ENCODE data around the gene FADD. TPM values are rescaled to one million over a fixed set of nuclear protein-coding genes. Genes with fewer than 3 reads are reported as not detected.

FADD gene
- polyA plus RNA-seq, 3 donors = 5.4 to 9.5 (median 7.7) TPM

- Mint-ChIP-seq H3K9me3 (no peaks in the 10 kb centered on the region), H3K36me3 (no peaks in the 10 kb centered on the region), H3K4me3 (no peak overlapping the region), H3K4me1 (peaks cover 20% of the 10 kb centered on the region), H3K27ac (peak overlapping the region in 1 of 7 donors; percentile 16), H3K27me3 (ENCODE audit: low read depth in 3 of 3) (peaks cover 26 to 34% (median 33%) of the 10 kb centered on the region in 3 donors)
- Histone ChIP-seq H4K20me1 (ENCODE audit: insufficient read depth, low read length) (no peaks in the 10 kb centered on the region), H3K4me1 (ENCODE audit: control insufficient read depth in 1 of 2, insufficient read depth in 2 of 2, low read length in 2 of 2) (peaks cover 4 to 9% of the 10 kb centered on the region in 2 donors), H3K36me3 (replicated peaks in 1 of 2; ENCODE audit: control insufficient read depth in 1 of 2, insufficient read depth in 2 of 2, low read length in 2 of 2) (no peaks in the 10 kb centered on the region), H2AFZ (ENCODE audit: insufficient read depth, low read depth, low read length, poor library complexity, severe bottlenecking) (no peak overlapping the region), H3K27ac (ENCODE audit: low read depth in 1 of 2, low read length in 2 of 2) (no peak overlapping the region), H3K9ac (ENCODE audit: insufficient read depth, low read length, poor library complexity, severe bottlenecking) (no peak overlapping the region), H3K4me2 (replicated peaks; ENCODE audit: extremely low read depth, low read length, poor library complexity, severe bottlenecking) (no peak overlapping the region), H3K27me3 (ENCODE audit: control insufficient read depth in 2 of 2, insufficient read depth in 2 of 2, low read length in 2 of 2) (no peaks in the 10 kb centered on the region), H3K9me3 (replicated peaks in 1 of 2; ENCODE audit: control insufficient read depth in 1 of 2, insufficient read depth in 1 of 2, low read length in 2 of 2) (no peaks in the 10 kb centered on the region), H3K4me3 (replicated peaks in 1 of 3; ENCODE audit: low read depth in 2 of 3, low read length in 3 of 3) (no peak overlapping the region), H3K79me2 (ENCODE audit: insufficient read depth, low read length) (no peaks in the 10 kb centered on the region)
- no CpG with 5 or more reads among the region's 1 CpG for WGBS (ENCODE audit: insufficient coverage)
- TF ChIP-seq CTCF (IDR thresholded peaks at IDR 0.05) = no peak
- intact Hi-C loops (cut with micrococcal nuclease) = no loop called here
- no peak for DNase-seq
Observed at GRCh38 chr11:70220920-70221319, 17.8 kb downstream of the FADD start.

GRCh38 chr11:70225681-70226177 lies 22.6 kb downstream of the FADD start:
- Mint-ChIP-seq H3K4me3 (no peak overlapping the region), H3K27me3 (ENCODE audit: low read depth in 3 of 3) (peaks cover 18 to 39% (median 26%) of the 10 kb centered on the region in 3 donors), H3K36me3 (no peaks in the 10 kb centered on the region), H3K4me1 (peaks cover 9% of the 10 kb centered on the region), H3K9me3 (peaks cover 0 to 3% (median 0%) of the 10 kb centered on the region in 7 donors), H3K27ac (no peak overlapping the region)
- Histone ChIP-seq H3K79me2 (ENCODE audit: insufficient read depth, low read length) (no peaks in the 10 kb centered on the region), H3K27ac (ENCODE audit: low read depth in 1 of 2, low read length in 2 of 2) (no peak overlapping the region), H3K9ac (ENCODE audit: insufficient read depth, low read length, poor library complexity, severe bottlenecking) (no peak overlapping the region), H3K9me3 (replicated peaks in 1 of 2; ENCODE audit: control insufficient read depth in 1 of 2, insufficient read depth in 1 of 2, low read length in 2 of 2) (no peaks in the 10 kb centered on the region), H3K4me2 (replicated peaks; ENCODE audit: extremely low read depth, low read length, poor library complexity, severe bottlenecking) (no peak overlapping the region), H3K27me3 (ENCODE audit: control insufficient read depth in 2 of 2, insufficient read depth in 2 of 2, low read length in 2 of 2) (no peaks in the 10 kb centered on the region), H4K20me1 (ENCODE audit: insufficient read depth, low read length) (no peaks in the 10 kb centered on the region), H3K4me3 (replicated peaks in 1 of 3; ENCODE audit: low read depth in 2 of 3, low read length in 3 of 3) (no peak overlapping the region), H2AFZ (ENCODE audit: insufficient read depth, low read depth, low read length, poor library complexity, severe bottlenecking) (no peak overlapping the region), H3K36me3 (replicated peaks in 1 of 2; ENCODE audit: control insufficient read depth in 1 of 2, insufficient read depth in 2 of 2, low read length in 2 of 2) (no peaks in the 10 kb centered on the region), H3K4me1 (ENCODE audit: control insufficient read depth in 1 of 2, insufficient read depth in 2 of 2, low read length in 2 of 2) (peaks cover 2 to 4% of the 10 kb centered on the region in 2 donors)
- intact Hi-C loops (cut with micrococcal nuclease) = no loop called here
- DNase-seq = no peak
- no peak for TF ChIP-seq CTCF (IDR thresholded peaks at IDR 0.05)
- 84% methylated on average over 8 of the region's 8 CpGs for WGBS (ENCODE audit: insufficient coverage)
